Measurements from ENCODE around the gene MINDY4B. TPM values are rescaled to one million over a fixed set of nuclear protein-coding genes. Genes with fewer than 3 reads are reported as not detected.

Gene MINDY4B
- total and polyA plus RNA-seq, 2 of the 8 experiments (the other 6 are each of a cell fraction or from before 2014, with no cell fraction given), result not detected

DNA sequence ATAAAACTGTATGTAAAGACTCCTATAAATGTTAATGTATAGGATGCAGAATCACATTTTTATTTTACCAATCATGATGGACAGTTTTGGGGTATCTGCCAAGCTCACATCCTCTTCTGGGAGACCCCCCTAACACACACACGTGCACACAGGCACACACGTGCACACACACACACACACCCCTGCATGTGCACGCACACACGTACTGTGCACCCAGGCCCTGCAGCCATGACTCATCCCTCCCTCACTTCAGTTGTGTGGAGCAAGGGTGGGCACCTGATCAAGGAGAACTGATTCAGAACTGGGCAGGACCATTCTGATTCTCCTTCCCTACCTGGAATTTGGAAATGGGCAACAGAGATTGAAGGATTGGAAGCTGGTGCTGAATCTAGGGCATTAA lies 16.0 kb upstream of the MINDY4B start (continued):
- TF ChIP-seq, protein P1, sequence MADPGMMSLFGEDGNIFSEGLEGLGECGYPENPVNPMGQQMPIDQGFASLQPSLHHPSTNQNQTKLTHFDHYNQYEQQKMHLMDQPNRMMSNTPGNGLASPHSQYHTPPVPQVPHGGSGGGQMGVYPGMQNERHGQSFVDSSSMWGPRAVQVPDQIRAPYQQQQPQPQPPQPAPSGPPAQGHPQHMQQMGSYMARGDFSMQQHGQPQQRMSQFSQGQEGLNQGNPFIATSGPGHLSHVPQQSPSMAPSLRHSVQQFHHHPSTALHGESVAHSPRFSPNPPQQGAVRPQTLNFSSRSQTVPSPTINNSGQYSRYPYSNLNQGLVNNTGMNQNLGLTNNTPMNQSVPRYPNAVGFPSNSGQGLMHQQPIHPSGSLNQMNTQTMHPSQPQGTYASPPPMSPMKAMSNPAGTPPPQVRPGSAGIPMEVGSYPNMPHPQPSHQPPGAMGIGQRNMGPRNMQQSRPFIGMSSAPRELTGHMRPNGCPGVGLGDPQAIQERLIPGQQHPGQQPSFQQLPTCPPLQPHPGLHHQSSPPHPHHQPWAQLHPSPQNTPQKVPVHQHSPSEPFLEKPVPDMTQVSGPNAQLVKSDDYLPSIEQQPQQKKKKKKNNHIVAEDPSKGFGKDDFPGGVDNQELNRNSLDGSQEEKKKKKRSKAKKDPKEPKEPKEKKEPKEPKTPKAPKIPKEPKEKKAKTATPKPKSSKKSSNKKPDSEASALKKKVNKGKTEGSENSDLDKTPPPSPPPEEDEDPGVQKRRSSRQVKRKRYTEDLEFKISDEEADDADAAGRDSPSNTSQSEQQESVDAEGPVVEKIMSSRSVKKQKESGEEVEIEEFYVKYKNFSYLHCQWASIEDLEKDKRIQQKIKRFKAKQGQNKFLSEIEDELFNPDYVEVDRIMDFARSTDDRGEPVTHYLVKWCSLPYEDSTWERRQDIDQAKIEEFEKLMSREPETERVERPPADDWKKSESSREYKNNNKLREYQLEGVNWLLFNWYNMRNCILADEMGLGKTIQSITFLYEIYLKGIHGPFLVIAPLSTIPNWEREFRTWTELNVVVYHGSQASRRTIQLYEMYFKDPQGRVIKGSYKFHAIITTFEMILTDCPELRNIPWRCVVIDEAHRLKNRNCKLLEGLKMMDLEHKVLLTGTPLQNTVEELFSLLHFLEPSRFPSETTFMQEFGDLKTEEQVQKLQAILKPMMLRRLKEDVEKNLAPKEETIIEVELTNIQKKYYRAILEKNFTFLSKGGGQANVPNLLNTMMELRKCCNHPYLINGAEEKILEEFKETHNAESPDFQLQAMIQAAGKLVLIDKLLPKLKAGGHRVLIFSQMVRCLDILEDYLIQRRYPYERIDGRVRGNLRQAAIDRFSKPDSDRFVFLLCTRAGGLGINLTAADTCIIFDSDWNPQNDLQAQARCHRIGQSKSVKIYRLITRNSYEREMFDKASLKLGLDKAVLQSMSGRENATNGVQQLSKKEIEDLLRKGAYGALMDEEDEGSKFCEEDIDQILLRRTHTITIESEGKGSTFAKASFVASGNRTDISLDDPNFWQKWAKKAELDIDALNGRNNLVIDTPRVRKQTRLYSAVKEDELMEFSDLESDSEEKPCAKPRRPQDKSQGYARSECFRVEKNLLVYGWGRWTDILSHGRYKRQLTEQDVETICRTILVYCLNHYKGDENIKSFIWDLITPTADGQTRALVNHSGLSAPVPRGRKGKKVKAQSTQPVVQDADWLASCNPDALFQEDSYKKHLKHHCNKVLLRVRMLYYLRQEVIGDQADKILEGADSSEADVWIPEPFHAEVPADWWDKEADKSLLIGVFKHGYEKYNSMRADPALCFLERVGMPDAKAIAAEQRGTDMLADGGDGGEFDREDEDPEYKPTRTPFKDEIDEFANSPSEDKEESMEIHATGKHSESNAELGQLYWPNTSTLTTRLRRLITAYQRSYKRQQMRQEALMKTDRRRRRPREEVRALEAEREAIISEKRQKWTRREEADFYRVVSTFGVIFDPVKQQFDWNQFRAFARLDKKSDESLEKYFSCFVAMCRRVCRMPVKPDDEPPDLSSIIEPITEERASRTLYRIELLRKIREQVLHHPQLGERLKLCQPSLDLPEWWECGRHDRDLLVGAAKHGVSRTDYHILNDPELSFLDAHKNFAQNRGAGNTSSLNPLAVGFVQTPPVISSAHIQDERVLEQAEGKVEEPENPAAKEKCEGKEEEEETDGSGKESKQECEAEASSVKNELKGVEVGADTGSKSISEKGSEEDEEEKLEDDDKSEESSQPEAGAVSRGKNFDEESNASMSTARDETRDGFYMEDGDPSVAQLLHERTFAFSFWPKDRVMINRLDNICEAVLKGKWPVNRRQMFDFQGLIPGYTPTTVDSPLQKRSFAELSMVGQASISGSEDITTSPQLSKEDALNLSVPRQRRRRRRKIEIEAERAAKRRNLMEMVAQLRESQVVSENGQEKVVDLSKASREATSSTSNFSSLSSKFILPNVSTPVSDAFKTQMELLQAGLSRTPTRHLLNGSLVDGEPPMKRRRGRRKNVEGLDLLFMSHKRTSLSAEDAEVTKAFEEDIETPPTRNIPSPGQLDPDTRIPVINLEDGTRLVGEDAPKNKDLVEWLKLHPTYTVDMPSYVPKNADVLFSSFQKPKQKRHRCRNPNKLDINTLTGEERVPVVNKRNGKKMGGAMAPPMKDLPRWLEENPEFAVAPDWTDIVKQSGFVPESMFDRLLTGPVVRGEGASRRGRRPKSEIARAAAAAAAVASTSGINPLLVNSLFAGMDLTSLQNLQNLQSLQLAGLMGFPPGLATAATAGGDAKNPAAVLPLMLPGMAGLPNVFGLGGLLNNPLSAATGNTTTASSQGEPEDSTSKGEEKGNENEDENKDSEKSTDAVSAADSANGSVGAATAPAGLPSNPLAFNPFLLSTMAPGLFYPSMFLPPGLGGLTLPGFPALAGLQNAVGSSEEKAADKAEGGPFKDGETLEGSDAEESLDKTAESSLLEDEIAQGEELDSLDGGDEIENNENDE (IDR thresholded peaks at IDR 0.05; ENCODE audit: insufficient replicate concordance, low read length), result no peak
- TF ChIP-seq POU5F1 (IDR thresholded peaks at IDR 0.05; ENCODE audit: low read depth, low read length), result no peak
- TF ChIP-seq FOSL1 (IDR thresholded peaks at IDR 0.05; ENCODE audit: insufficient read depth, low read depth, low read length), result no peak
- TF ChIP-seq RNF2 (IDR thresholded peaks at IDR 0.05; ENCODE audit: borderline replicate concordance, low read depth, low read length, missing control alignments, poor library complexity, severe bottlenecking), result no peak
- no peak for TF ChIP-seq SP4 (IDR thresholded peaks at IDR 0.05; ENCODE audit: low read length)
- TF ChIP-seq POLR2AphosphoS5 (IDR thresholded peaks at IDR 0.05; ENCODE audit: low read depth, low read length), result no peak
- no peak for TF ChIP-seq PHF8 (conservative IDR thresholded peaks at IDR 0.05; ENCODE audit: low read depth, low read length)

All from H1 (cell line).